ENCODE measurements around the gene ITGBL1. TPM values are rescaled to one million over a fixed set of nuclear protein-coding genes. Genes with fewer than 3 reads are reported as not detected.

The ITGBL1 gene
- total RNA-seq, 2 experiments from 2014 or later: 0.05 TPM; not detected in 1

DNA sequence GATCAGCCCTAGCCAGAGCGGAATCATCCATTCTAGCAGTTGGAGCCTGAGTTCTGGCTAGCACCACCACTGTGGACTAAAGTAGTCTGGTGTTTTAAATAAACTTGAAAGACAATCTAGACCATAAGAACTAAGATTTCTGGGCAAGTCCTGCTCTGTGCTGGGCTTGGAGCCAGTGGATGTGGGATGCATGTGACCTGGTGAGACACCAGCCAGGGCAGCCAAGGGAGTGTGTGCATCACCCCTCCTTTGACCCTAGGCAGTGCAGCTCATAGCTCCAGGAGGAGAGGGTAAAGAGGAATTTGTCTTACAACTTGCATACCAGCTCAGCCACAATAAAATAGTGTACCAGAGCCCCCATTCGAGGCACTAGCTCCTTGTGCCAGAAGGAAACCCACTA lies 21.0 kb downstream of the ITGBL1 start:
- DNase-seq (no peak), ATAC-seq (no peak)
- CTCF ChIA-PET: no interaction called here
- Mint-ChIP-seq H3K4me1 (no peaks in the 10 kb centered on the region), H3K27me3 (peaks cover 15% of the 10 kb centered on the region), H3K4me3 (no peak overlapping the region), H3K36me3 (no peaks in the 10 kb centered on the region), H3K9me3 (ENCODE audit: low read depth) (no peaks in the 10 kb centered on the region), H3K27ac (no peak overlapping the region)

DNA sequence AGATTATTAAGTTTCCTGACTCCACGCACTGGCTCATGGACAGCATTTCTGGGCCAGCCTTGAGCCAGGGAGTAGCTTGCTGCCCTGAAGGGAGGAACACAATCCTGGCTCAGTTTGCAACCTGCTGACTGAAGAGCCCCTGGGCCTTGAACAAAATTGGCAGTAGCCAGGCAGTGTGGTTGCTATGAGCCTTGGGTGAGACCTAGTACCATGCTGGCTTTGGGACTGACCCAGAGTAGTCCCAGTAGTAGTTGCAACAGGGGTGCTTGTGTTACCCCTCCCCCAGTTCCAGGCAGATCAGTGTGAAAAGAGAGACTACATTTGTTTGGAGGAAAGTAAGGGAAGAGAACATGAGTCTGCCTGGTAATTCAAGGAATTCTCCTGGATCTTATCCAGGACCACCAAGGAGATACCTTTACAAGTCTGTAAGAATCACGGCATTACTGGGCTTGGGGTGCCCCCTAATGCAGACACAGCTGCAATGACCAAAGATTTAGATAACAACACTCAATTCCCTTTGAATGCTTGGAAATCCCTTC lies 22.0 kb downstream of the ITGBL1 start:
- ATAC-seq (no peak), DNase-seq (no peak)
- Mint-ChIP-seq H3K27ac (no peak overlapping the region), H3K4me3 (no peak overlapping the region), H3K36me3 (no peaks in the 10 kb centered on the region), H3K9me3 (ENCODE audit: low read depth) (no peaks in the 10 kb centered on the region), H3K4me1 (no peaks in the 10 kb centered on the region), H3K27me3 (peaks cover 15% of the 10 kb centered on the region)
- CTCF ChIA-PET: no interaction called here

DNA sequence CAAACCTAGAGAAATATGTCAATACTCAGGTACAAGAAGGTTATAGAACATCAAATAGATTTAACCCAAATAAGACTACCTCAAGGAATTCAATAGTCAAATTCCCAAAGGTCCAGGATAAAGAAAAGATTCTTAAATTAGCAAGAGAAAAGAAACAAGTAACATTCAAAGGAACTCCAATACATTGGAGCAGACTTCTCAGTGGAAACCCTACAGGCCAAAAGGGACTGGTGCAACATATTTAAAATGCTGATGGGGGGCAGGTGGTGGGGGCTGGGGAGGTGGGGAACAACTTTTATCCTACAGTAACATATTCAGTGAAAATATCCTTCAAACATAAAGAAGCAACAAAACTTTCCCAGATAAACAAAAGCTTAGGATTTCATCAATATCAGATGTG lies 23.1 kb downstream of the ITGBL1 start:
- Mint-ChIP-seq H3K36me3 (no peaks in the 10 kb centered on the region), H3K27me3 (peaks cover 15% of the 10 kb centered on the region), H3K4me3 (no peak overlapping the region), H3K9me3 (ENCODE audit: low read depth) (no peaks in the 10 kb centered on the region), H3K4me1 (no peaks in the 10 kb centered on the region), H3K27ac (no peak overlapping the region)
- CTCF ChIA-PET: no interaction called here
- ATAC-seq (no peak), DNase-seq (no peak)

DNA sequence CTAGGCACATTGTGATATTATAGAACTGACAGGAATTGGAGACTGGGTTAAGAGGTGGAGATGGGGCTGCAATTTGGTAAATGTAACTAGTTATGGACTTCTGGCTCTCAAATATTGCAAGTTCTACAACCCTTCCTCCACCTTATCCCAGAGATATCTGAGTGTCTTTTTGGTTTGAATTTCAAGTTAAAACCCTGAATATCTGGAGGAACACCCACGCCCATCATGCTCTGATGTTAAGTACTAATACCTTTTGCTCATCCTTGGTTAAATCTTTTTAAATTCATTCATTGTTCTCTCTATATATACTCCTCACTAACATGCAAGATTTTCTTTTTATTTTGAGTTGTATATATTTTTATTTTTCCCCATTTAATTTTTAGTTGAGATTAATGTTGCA lies 28.9 kb downstream of the ITGBL1 start:
- Mint-ChIP-seq H3K4me1 (no peaks in the 10 kb centered on the region), H3K9me3 (ENCODE audit: low read depth) (no peaks in the 10 kb centered on the region), H3K36me3 (no peaks in the 10 kb centered on the region), H3K27me3 (peaks cover 10% of the 10 kb centered on the region), H3K4me3 (no peak overlapping the region), H3K27ac (no peak overlapping the region)
- ATAC-seq (no peak), DNase-seq (no peak)
- CTCF ChIA-PET: no interaction called here

DNA sequence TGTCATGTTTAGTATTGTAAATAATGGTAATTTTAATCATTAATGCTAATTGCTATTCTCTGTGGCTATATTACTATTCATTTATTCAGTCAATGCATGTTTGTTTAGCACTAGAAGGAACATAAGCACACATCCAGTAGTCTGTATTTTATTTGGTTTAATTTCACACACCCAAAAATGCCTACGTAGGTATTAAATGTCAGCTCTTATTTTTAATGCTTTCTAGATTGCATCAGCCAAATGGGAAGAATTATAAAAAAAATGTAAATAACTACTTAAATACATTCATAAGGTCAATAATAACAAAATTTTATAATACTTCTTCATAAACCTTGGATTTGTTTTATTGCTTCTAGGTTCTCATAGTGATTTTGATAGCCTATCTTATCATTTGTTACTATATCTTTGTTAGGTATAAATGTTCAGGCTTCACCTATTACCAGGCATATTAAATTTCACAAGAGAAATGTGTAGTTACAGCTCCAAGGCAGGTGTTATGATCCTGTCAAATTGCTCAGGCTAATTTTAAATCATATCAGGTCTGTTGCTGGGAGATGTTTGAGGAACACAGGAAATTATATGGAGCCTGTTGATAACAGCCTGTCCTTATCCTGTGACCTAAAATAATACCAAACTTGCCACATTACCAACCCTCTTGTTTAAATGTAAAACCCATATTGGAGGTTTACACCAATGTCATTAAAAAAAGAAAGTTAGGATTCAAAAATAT lies 34.4 kb downstream of the ITGBL1 start:
- H3K4me1 Mint-ChIP-seq: no peaks in the 10 kb centered on the region
- DNase-seq: no peak
- H3K27me3 Mint-ChIP-seq: no peaks in the 10 kb centered on the region
- H3K27ac Mint-ChIP-seq: no peak overlapping the region
- CTCF ChIA-PET: no interaction called here
- H3K9me3 Mint-ChIP-seq (ENCODE audit: low read depth): no peaks in the 10 kb centered on the region
- ATAC-seq: no peak
- H3K36me3 Mint-ChIP-seq: no peaks in the 10 kb centered on the region
- H3K4me3 Mint-ChIP-seq: no peak overlapping the region

DNA sequence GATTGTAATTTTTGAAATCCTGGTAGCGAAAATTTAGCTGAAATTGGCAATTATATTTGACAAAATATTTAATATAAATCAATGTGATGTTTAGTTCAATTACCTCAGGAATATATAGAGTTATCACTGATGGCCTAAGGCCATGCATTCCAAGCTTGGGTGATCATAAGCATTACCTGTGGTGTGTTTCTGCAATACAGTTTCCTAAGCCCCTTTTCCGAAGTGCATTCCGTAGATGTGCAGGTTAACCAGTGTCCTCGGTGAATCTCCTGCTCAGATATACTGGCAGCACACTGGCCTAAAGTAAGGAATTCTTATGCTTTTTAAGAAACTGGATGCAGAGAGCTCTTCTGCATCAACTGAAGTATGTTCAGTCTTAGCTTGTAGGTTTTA lies 35.0 kb downstream of the ITGBL1 start:
- no peak for DNase-seq
- Mint-ChIP-seq H3K36me3 (no peaks in the 10 kb centered on the region), H3K4me1 (no peaks in the 10 kb centered on the region), H3K27ac (no peak overlapping the region), H3K4me3 (no peak overlapping the region), H3K27me3 (no peaks in the 10 kb centered on the region), H3K9me3 (ENCODE audit: low read depth) (no peaks in the 10 kb centered on the region)
- CTCF ChIA-PET: no interaction called here
- ATAC-seq: no peak

DNA sequence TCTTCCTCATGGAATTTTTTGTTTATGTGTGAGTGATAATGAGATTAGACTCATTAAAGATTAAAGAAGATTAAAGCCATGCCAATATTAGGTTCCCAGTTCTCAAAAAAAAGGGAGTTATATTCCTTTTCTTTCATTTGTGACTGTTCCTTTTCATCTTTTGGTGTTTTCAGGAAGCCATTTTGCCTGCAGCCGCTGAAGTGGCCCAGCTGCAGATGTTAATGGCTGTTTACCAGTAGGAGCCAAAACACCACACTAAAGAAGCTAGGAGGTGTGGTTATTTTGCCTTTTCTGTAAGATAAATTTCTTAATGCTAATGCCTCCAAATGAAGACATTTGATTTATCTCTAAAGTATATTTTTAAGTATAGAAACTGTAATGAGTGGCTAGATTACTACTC lies 36.3 kb downstream of the ITGBL1 start:
- H3K27ac Mint-ChIP-seq: no peak overlapping the region
- ATAC-seq: no peak
- H3K27me3 Mint-ChIP-seq: no peaks in the 10 kb centered on the region
- no peak for DNase-seq
- no peaks in the 10 kb centered on the region for H3K9me3 Mint-ChIP-seq (ENCODE audit: low read depth)
- H3K36me3 Mint-ChIP-seq: no peaks in the 10 kb centered on the region
- no peaks in the 10 kb centered on the region for H3K4me1 Mint-ChIP-seq
- CTCF ChIA-PET: no interaction called here
- H3K4me3 Mint-ChIP-seq: no peak overlapping the region

DNA sequence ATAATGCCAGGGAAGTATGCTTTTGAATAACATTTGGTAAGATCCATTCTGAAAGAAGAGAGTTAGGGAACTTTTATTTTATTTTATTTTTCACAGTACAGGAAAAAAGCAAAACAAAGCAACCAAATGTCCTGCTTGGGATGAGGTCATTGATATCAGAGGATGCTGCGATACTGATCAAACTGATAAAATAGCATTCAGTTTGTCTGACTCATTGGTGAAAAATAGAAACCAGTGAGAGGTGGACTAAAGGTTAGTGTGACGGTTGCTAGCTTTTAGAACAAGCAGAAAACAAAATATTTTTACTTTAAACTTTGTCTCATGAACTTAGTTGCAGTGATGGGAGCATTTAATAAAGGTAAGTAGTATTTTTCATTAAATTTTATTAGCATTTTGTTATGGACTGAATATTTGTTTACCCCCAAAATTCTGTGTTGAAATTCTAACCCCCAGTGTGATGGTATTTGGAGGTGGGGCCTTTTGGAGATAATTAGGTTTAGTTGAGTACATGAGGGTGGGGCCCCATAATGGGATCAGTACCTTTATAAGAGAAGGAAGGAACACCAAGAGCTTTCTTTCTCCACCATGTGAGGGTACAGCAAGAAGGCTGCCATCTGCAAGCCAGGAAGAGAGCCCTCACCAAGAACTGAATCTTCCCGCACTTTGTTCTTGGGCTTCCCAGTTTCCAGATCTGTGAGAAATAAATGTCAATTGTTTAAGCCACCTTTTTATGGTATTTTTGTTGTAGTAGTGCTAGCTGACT lies 37.3 kb downstream of the ITGBL1 start:
- CTCF ChIA-PET: no interaction called here
- H3K36me3 Mint-ChIP-seq: no peaks in the 10 kb centered on the region

DNA sequence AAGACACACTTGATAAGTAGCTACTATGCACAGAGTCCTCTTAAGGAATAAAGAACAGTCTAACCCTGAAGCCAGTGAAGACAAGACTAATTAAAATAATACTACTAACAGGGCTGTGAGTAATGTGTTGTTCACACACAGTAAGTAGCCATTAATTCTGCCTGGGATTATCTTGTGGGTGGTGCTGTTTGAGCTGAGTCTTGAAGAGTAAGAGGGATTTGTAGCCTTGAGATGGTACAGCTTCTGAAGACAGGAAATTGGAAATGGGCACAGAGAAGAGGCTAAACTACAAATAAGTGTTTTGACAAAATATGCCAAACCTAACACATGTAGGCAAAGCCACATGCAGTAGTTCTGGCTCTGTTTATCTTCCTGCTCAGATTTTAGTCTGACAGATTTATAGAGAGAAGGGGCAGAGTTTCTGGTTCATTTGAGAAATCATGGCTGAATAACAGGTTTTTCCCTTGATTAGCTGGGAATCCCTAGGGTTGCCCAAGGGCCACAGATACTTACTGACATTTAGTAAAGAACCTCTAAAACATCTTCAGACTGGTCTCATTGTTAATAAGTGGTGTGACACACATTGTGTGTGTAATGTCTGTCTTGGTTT lies 38.0 kb downstream of the ITGBL1 start:
- H3K27me3 Mint-ChIP-seq: no peaks in the 10 kb centered on the region
- DNase-seq: no peak
- no peak overlapping the region for H3K4me3 Mint-ChIP-seq
- CTCF ChIA-PET: no interaction called here
- H3K36me3 Mint-ChIP-seq: no peaks in the 10 kb centered on the region
- no peaks in the 10 kb centered on the region for H3K4me1 Mint-ChIP-seq
- no peaks in the 10 kb centered on the region for H3K9me3 Mint-ChIP-seq (ENCODE audit: low read depth)
- no peak overlapping the region for H3K27ac Mint-ChIP-seq
- ATAC-seq: no peak

More for the DNA sequence above, 37.3 kb downstream of the ITGBL1 start:
- ATAC-seq (no peak), DNase-seq (no peak)
- H3K27me3 Mint-ChIP-seq: no peaks in the 10 kb centered on the region
- no peak overlapping the region for H3K27ac Mint-ChIP-seq
- H3K4me1 Mint-ChIP-seq: no peaks in the 10 kb centered on the region
- no peak overlapping the region for H3K4me3 Mint-ChIP-seq
- H3K9me3 Mint-ChIP-seq (ENCODE audit: low read depth): no peaks in the 10 kb centered on the region

DNA sequence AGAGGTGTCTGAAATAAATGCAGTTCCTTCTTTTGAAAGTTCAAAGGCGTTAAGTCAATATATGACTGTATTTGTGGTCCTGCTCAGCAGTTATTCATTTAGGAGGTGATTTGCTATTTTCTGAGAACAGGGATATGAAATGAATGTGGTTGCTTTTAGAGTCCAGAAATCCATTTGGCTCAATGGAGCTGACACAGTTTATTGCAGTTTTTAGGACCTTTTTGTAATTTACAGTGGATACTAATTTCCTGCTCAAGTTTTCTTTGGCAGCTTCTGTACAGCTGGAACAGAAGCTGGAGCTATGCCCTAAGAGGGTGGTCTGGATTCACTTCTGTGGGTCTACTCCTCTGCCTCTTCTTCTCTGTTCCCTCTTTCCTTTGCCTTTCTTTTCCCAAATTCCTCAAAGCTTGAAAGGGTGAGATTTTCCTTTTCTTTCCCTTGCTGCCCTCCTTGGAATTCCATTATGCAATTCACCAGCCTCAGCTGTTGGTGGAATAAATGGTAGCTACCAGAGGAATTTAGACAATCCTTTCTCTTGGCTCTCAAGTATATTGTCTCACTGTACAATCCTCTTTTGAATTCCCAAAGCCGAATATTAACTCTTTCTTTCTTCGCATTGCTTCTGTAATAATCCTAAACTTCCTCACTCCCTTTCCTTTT lies 39.9 kb downstream of the ITGBL1 start:
- Mint-ChIP-seq H3K27ac (no peak overlapping the region), H3K27me3 (peaks cover 4% of the 10 kb centered on the region), H3K36me3 (no peaks in the 10 kb centered on the region), H3K4me1 (no peaks in the 10 kb centered on the region), H3K9me3 (ENCODE audit: low read depth) (no peaks in the 10 kb centered on the region), H3K4me3 (no peak overlapping the region)
- no peak for ATAC-seq
- DNase-seq: no peak
- CTCF ChIA-PET: no interaction called here

DNA sequence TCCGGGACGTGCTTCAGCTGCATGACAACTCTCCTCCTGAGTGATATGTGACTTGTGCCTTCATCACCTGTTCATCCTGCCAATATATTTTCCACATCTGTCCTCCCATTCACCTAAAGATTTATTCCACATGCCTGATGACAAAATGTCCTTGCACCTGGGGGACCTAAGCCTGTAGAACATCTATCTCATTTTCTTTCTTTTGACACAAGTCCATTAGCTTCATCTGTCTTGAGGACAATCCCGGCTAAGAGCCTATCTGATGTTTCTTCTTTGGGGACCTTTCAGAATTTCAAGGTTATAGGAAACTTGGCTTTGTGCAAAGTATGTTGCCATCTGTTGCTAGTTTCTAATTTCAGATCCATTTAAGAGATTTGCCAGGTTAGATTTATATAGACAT lies 41.1 kb downstream of the ITGBL1 start:
- no peaks in the 10 kb centered on the region for H3K36me3 Mint-ChIP-seq
- no peak overlapping the region for H3K4me3 Mint-ChIP-seq
- CTCF ChIA-PET: no interaction called here
- no peaks in the 10 kb centered on the region for H3K9me3 Mint-ChIP-seq (ENCODE audit: low read depth)
- no peak for DNase-seq
- peaks cover 4% of the 10 kb centered on the region for H3K27me3 Mint-ChIP-seq
- no peak for ATAC-seq
- no peak overlapping the region for H3K27ac Mint-ChIP-seq
- H3K4me1 Mint-ChIP-seq: no peaks in the 10 kb centered on the region

DNA sequence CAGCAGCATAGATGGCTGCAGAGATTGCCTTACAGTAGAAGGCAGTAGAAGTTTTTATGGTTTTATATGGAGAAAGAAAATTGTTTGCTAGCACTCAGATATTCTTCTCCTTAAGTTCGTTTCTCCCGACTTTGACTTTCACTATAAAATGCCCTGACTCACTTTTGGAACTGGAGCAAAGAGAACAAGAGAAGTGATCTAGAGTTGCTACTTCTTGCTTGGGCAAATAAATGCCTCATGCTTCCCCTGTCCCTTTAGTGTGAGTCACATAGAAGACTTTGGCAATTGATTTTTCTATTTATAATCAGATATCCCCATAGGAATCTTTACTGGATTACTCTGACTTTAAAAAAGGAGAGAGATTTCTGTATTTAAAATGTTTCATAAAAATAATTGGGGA lies 46.9 kb downstream of the ITGBL1 start:
- no peak overlapping the region for H3K27ac Mint-ChIP-seq
- H3K36me3 Mint-ChIP-seq: no peaks in the 10 kb centered on the region
- CTCF ChIA-PET: no interaction called here
- no peaks in the 10 kb centered on the region for H3K4me1 Mint-ChIP-seq
- DNase-seq: no peak
- H3K9me3 Mint-ChIP-seq (ENCODE audit: low read depth): no peaks in the 10 kb centered on the region
- H3K27me3 Mint-ChIP-seq: peaks cover 23% of the 10 kb centered on the region
- ATAC-seq: no peak
- H3K4me3 Mint-ChIP-seq: no peak overlapping the region

DNA sequence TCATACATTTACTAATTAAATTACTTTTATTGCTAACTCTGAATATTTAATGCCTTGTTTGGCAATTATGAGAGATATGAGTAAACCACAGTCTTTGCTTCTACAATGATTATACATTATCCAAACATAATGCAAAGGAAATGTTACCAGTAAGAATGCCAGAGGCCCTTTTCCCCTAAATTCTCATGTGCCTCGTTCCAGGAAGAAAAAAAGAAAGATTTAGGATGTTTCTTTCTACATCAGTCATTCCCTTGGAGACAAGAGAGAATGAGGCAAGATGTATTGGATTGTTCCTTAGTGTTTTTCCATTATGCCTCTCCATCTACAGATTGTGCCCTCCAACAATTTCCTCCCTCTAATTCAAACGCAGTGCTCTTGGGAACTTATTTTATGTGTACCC lies 50.1 kb downstream of the ITGBL1 start:
- CTCF ChIA-PET: no interaction called here
- no peaks in the 10 kb centered on the region for H3K36me3 Mint-ChIP-seq
- no peaks in the 10 kb centered on the region for H3K9me3 Mint-ChIP-seq (ENCODE audit: low read depth)
- H3K4me3 Mint-ChIP-seq: no peak overlapping the region
- DNase-seq: no peak
- H3K27me3 Mint-ChIP-seq: peaks cover 38% of the 10 kb centered on the region
- no peak overlapping the region for H3K27ac Mint-ChIP-seq
- H3K4me1 Mint-ChIP-seq: no peaks in the 10 kb centered on the region
- ATAC-seq: no peak

Measured in activated CD8-positive, alpha-beta memory T cell treated with anti-CD3 and anti-CD28 coated beads, Interleukin-2, amount 10 ng/mL, durations not matched to agents 7 days and 5 days (primary cell).